WTC11 (cell line): ENCODE data around the gene RFX6. TPM values are rescaled to one million over a fixed set of nuclear protein-coding genes. Genes with fewer than 3 reads are reported as not detected.

ENCODE experiments used
- ATAC-seq: fragments of 200-7000 bp; cut with Tn5 transposase; 2 replicates; pipeline ENCODE4 v1.10.0; 2021; ENCODE audit warnings: mild to moderate bottlenecking, moderate library complexity
- CTCF ChIA-PET: fragments of 300-600 bp; sonication (Branson Sonifier 250); formaldehyde crosslinking; loops from one replicate; lab custom pipeline; 2021; ENCODE audit warnings: antibody characterized with exemption; lab: Charles Lee
- POLR2A ChIA-PET: fragments of 350-600 bp; sonication (Branson Sonifier 250); formaldehyde crosslinking; loops from one replicate; lab custom pipeline; 2021; ENCODE audit warnings: antibody characterized with exemption; lab: Charles Lee
- DNase-seq: peaks from one replicate; pipeline ENCODE4 v3.0.0; 2021; ENCODE audit warnings: low spot score
- H3K27ac Mint-ChIP-seq: 2 replicates; pipeline ENCODE4 v1.8.0; 2021; ENCODE audit warnings: mixed read lengths
- H3K27me3 Mint-ChIP-seq: 2 replicates; pipeline ENCODE4 v1.8.0; 2021; ENCODE audit warnings: low read depth, mild to moderate bottlenecking, moderate library complexity, mixed read lengths
- H3K36me3 Mint-ChIP-seq: 2 replicates; pipeline ENCODE4 v1.8.0; 2021; ENCODE audit warnings: mixed read lengths
- H3K4me1 Mint-ChIP-seq: 2 replicates; pipeline ENCODE4 v1.8.0; 2022; ENCODE audit warnings: mixed read lengths
- H3K4me3 Mint-ChIP-seq: 2 replicates; pipeline ENCODE4 v1.8.0; 2021; ENCODE audit warnings: mild to moderate bottlenecking, moderate library complexity, mixed read lengths
- H3K9me3 Mint-ChIP-seq: 2 replicates; pipeline ENCODE4 v1.8.0; 2021; ENCODE audit warnings: mixed read lengths
- AR ChIP-seq: fragments of 250-450 bp; sonication (Bioruptor Pico); IDR thresholded peaks from 2 replicates; pipeline ENCODE4 v1.9.0; 2021; ENCODE audit warnings: mild to moderate bottlenecking
- CBFB ChIP-seq: sonication (generic); formaldehyde crosslinking; IDR thresholded peaks from 2 replicates; pipeline ENCODE4 v1.8.1; 2022; ENCODE audit warnings: mild to moderate bottlenecking, low read depth, missing genetic modification reagents
- CDX4 ChIP-seq: fragments of 250-450 bp; sonication (Bioruptor Pico); IDR thresholded peaks from 2 replicates; pipeline ENCODE4 v1.9.0; 2021; ENCODE audit warnings: moderate library complexity, mild to moderate bottlenecking, inconsistent platforms, borderline replicate concordance
- CREM ChIP-seq: sonication (generic); formaldehyde crosslinking; IDR thresholded peaks from 2 replicates; pipeline ENCODE4 v1.8.1; 2022; ENCODE audit warnings: mild to moderate bottlenecking, missing genetic modification reagents, moderate library complexity
- GABPB1 ChIP-seq: sonication (generic); formaldehyde crosslinking; IDR thresholded peaks from 2 replicates; pipeline ENCODE4 v1.8.1; 2023; ENCODE audit warnings: mild to moderate bottlenecking, missing genetic modification reagents
- HMGA2 ChIP-seq: fragments of 250-450 bp; sonication (Bioruptor Pico); IDR thresholded peaks from 2 replicates; pipeline ENCODE4 v1.4.0; 2021; ENCODE audit warnings: mild to moderate bottlenecking, moderate library complexity
- MLX ChIP-seq: sonication (generic); formaldehyde crosslinking; IDR thresholded peaks from 2 replicates; pipeline ENCODE4 v1.8.1; 2023; ENCODE audit warnings: mild to moderate bottlenecking, missing genetic modification reagents, moderate library complexity
- NFE2L1 ChIP-seq: sonication (generic); formaldehyde crosslinking; IDR thresholded peaks from 2 replicates; pipeline ENCODE4 v1.8.1; 2023; ENCODE audit warnings: missing genetic modification reagents
- NR1H2 ChIP-seq: sonication (generic); formaldehyde crosslinking; IDR thresholded peaks from 2 replicates; pipeline ENCODE4 v1.9.0; 2021; ENCODE audit warnings: mild to moderate bottlenecking, moderate library complexity, missing genetic modification reagents
- NR3C1 ChIP-seq: sonication (generic); formaldehyde crosslinking; conservative IDR thresholded peaks from 2 replicates; pipeline ENCODE4 v1.8.1; 2023; ENCODE audit warnings: low read depth, mild to moderate bottlenecking, missing genetic modification reagents
- SOX15 ChIP-seq: fragments of 250-450 bp; sonication (Bioruptor Pico); IDR thresholded peaks from 2 replicates; pipeline ENCODE4 v1.9.0; 2021; ENCODE audit warnings: mild to moderate bottlenecking
- TCF7 ChIP-seq: sonication (generic); formaldehyde crosslinking; IDR thresholded peaks from 2 replicates; pipeline ENCODE4 v1.8.0; 2022; ENCODE audit warnings: mild to moderate bottlenecking, low read depth, missing genetic modification reagents, moderate library complexity
- ZNF219 ChIP-seq: sonication (generic); formaldehyde crosslinking; IDR thresholded peaks from 2 replicates; pipeline ENCODE4 v1.8.0; 2023; ENCODE audit warnings: missing genetic modification reagents, mild to moderate bottlenecking, borderline replicate concordance
- total RNA-seq: library from RNA; stranded (reverse); gene quantifications from 3 replicates; pipeline ENCODE4 v1.2.3, GENCODE V29; 2021
- TF ChIP-seq, protein P1 (sequence below): sonication (generic); formaldehyde crosslinking; IDR thresholded peaks from 2 replicates; pipeline ENCODE4 v1.8.1; 2022; ENCODE audit warnings: low read depth, mild to moderate bottlenecking, moderate library complexity, missing genetic modification reagents, borderline replicate concordance
- TF ChIP-seq, protein P2 (sequence below): fragments of 200-600 bp; IDR thresholded peaks from 2 replicates; pipeline ENCODE4 v1.8.0; 2022; ENCODE audit warnings: antibody characterized with exemption
- TF ChIP-seq, protein P3 (sequence below): sonication (generic); formaldehyde crosslinking; IDR thresholded peaks from 2 replicates; pipeline ENCODE4 v1.8.1; 2022; ENCODE audit warnings: low read depth, missing genetic modification reagents, borderline replicate concordance
- TF ChIP-seq, protein P4 (sequence below): sonication (generic); formaldehyde crosslinking; IDR thresholded peaks from 2 replicates; pipeline ENCODE4 v1.8.0; 2022; ENCODE audit warnings: mild to moderate bottlenecking, missing genetic modification reagents
- TF ChIP-seq, protein P5 (sequence below): sonication (generic); formaldehyde crosslinking; IDR thresholded peaks from 2 replicates; pipeline ENCODE4 v1.8.1; 2023; ENCODE audit warnings: mild to moderate bottlenecking, missing genetic modification reagents, moderate library complexity

RFX6 gene
- total RNA-seq, 1 experiment from 2014 or later = not detected

DNA sequence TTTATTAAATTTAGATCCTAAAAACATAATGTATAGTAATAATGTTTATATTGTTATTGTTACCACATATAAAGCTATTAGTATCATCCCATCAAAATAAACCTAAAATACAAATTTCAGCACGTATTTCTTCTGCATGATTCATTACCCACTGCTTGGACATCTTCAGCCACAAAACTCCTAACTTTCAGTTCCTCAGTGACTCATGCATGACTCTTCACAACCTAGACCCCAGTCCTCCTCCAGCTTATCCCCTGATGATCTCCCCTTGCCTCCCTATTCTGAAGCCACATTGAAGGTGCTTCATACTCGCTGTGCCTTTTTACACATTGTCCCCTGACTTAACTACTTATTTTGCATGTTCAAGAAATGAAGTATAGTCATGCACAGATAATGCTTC is 37.0 kb upstream of the RFX6 start (continued):
- TF ChIP-seq, protein P1, sequence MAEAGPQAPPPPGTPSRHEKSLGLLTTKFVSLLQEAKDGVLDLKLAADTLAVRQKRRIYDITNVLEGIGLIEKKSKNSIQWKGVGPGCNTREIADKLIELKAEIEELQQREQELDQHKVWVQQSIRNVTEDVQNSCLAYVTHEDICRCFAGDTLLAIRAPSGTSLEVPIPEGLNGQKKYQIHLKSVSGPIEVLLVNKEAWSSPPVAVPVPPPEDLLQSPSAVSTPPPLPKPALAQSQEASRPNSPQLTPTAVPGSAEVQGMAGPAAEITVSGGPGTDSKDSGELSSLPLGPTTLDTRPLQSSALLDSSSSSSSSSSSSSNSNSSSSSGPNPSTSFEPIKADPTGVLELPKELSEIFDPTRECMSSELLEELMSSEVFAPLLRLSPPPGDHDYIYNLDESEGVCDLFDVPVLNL (CRISPR knock-in tag) = no peak
- no peak for TF ChIP-seq ZNF219 (CRISPR knock-in tag)
- TF ChIP-seq NFE2L1 (CRISPR knock-in tag) = no peak
- no peak for TF ChIP-seq GABPB1 (CRISPR knock-in tag)
- TF ChIP-seq, all 79 proteins: peak for 0

DNA sequence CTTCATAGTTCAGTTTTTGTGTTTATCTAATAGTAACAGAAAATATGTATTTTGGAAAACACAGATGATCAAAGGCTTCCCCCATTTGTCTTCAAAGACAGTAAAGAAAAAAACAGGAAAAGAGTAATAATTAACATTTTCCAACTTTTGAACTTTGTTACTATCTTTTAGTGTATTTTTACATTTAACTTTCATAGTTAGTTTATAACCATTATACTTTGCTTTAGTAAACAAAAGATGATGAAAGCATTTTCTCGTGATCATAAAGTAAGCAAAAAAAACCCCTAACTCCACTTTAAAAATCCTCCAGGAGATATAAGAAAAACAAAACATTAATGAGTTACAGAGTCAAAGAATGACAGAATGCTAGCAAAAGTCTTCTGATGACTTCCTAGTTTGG is 34.6 kb upstream of the RFX6 start:
- Mint-ChIP-seq H3K27me3 (no peaks in the 10 kb centered on the region), H3K4me3 (no peak overlapping the region), H3K9me3 (no peaks in the 10 kb centered on the region), H3K4me1 (no peaks in the 10 kb centered on the region), H3K27ac (no peak overlapping the region), H3K36me3 (no peaks in the 10 kb centered on the region)
- ChIA-PET POLR2A (no interaction called here), CTCF (no interaction called here)
- ATAC-seq (no peak), DNase-seq (no peak)
- TF ChIP-seq CBFB (CRISPR knock-in tag) (no peak), AR (CRISPR knock-in tag) (no peak)
- TF ChIP-seq, protein P2, sequence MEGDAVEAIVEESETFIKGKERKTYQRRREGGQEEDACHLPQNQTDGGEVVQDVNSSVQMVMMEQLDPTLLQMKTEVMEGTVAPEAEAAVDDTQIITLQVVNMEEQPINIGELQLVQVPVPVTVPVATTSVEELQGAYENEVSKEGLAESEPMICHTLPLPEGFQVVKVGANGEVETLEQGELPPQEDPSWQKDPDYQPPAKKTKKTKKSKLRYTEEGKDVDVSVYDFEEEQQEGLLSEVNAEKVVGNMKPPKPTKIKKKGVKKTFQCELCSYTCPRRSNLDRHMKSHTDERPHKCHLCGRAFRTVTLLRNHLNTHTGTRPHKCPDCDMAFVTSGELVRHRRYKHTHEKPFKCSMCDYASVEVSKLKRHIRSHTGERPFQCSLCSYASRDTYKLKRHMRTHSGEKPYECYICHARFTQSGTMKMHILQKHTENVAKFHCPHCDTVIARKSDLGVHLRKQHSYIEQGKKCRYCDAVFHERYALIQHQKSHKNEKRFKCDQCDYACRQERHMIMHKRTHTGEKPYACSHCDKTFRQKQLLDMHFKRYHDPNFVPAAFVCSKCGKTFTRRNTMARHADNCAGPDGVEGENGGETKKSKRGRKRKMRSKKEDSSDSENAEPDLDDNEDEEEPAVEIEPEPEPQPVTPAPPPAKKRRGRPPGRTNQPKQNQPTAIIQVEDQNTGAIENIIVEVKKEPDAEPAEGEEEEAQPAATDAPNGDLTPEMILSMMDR = no peak

DNA sequence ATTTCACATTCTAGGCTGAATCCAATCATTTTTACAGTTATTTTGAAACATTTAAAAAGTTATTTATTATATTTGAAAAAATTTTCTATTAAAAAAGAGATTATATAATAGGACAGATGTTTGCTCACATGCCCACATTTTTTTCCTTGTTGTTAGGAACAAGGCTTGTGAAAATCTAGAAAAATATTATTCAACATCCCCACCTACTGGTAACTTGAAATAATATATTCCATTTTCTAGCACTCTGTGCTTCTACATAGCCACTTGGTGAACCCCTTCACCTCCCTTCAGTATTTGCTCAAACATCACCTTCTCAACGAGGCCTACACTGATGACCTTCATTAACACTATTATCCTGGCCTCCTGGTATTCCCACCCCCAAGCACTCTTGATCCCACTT is 29.8 kb upstream of the RFX6 start:
- 0 out of 2 replicates have a peak, but pooled peaks cover 3% of the 10 kb centered on the region for H3K36me3 Mint-ChIP-seq
- H3K27me3 Mint-ChIP-seq = no peaks in the 10 kb centered on the region
- TF ChIP-seq CREM (CRISPR knock-in tag) (no peak), TCF7 (CRISPR knock-in tag) (no peak), CDX4 (CRISPR knock-in tag) (no peak), HMGA2 (CRISPR knock-in tag) (peak; percentile 15; the same call in 1 of the 2 replicates)
- ChIA-PET CTCF (interaction anchor here (0.6 to 1.1 kb wide), 3 partner anchors 68 to 179 kb away, joined by 3 to 13 read pairs (median 3); partner anchors contain the start of gene ZUP1), POLR2A (interaction anchor here (0.6 kb wide), 1 partner anchor 69 kb away, joined by 3 read pairs; no protein-coding TSS in a partner anchor)
- H3K9me3 Mint-ChIP-seq = peaks cover 10% of the 10 kb centered on the region
- H3K4me1 Mint-ChIP-seq = peaks cover 5% of the 10 kb centered on the region
- DNase-seq (no peak), ATAC-seq (peak; percentile 52)
- no peak overlapping the region for H3K27ac Mint-ChIP-seq
- H3K4me3 Mint-ChIP-seq = no peak overlapping the region

DNA sequence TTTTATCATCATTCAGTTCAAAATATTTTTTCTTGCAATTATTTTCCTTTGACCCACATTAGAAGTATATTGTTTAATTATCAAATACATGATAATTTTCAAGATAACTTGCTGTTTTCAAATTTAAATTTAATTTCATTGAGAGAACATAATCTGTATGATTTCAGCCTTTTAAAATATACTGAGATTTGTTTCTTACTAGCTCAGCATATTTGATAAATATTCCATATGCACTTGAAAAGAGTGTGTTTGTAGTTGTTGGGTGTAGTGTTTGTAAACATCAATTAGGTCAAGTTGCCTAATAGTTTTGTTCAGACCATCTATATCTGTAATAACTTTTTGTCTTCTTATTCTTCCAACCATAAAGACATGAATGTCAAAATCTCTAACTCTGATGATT is 19.0 kb upstream of the RFX6 start:
- H3K9me3 Mint-ChIP-seq = peaks cover 70% of the 10 kb centered on the region
- H3K4me3 Mint-ChIP-seq = no peak overlapping the region
- no peaks in the 10 kb centered on the region for H3K27me3 Mint-ChIP-seq
- no peak overlapping the region for H3K27ac Mint-ChIP-seq
- peaks cover 49% of the 10 kb centered on the region for H3K36me3 Mint-ChIP-seq
- ATAC-seq (no peak), DNase-seq (no peak)
- POLR2A ChIA-PET = no interaction called here
- no peaks in the 10 kb centered on the region for H3K4me1 Mint-ChIP-seq
- CTCF ChIA-PET = no interaction called here
- TF ChIP-seq, protein P3, sequence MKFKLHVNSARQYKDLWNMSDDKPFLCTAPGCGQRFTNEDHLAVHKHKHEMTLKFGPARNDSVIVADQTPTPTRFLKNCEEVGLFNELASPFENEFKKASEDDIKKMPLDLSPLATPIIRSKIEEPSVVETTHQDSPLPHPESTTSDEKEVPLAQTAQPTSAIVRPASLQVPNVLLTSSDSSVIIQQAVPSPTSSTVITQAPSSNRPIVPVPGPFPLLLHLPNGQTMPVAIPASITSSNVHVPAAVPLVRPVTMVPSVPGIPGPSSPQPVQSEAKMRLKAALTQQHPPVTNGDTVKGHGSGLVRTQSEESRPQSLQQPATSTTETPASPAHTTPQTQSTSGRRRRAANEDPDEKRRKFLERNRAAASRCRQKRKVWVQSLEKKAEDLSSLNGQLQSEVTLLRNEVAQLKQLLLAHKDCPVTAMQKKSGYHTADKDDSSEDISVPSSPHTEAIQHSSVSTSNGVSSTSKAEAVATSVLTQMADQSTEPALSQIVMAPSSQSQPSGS (CRISPR knock-in tag) = no peak
- TF ChIP-seq SOX15 (CRISPR knock-in tag) (no peak), NR1H2 (no peak), MLX (CRISPR knock-in tag) (no peak), NR3C1 (CRISPR knock-in tag) (no peak)
- TF ChIP-seq, protein P4, sequence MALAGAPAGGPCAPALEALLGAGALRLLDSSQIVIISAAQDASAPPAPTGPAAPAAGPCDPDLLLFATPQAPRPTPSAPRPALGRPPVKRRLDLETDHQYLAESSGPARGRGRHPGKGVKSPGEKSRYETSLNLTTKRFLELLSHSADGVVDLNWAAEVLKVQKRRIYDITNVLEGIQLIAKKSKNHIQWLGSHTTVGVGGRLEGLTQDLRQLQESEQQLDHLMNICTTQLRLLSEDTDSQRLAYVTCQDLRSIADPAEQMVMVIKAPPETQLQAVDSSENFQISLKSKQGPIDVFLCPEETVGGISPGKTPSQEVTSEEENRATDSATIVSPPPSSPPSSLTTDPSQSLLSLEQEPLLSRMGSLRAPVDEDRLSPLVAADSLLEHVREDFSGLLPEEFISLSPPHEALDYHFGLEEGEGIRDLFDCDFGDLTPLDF (CRISPR knock-in tag) = no peak
- TF ChIP-seq, protein P5, sequence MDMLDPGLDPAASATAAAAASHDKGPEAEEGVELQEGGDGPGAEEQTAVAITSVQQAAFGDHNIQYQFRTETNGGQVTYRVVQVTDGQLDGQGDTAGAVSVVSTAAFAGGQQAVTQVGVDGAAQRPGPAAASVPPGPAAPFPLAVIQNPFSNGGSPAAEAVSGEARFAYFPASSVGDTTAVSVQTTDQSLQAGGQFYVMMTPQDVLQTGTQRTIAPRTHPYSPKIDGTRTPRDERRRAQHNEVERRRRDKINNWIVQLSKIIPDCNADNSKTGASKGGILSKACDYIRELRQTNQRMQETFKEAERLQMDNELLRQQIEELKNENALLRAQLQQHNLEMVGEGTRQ (CRISPR knock-in tag) = no peak
